Measurements from ENCODE around the gene MTNR1B. TPM values are rescaled to one million over a fixed set of nuclear protein-coding genes. Genes with fewer than 3 reads are reported as not detected.

The MTNR1B gene
- total RNA-seq, 2 experiments from 2014 or later = not detected

DNA sequence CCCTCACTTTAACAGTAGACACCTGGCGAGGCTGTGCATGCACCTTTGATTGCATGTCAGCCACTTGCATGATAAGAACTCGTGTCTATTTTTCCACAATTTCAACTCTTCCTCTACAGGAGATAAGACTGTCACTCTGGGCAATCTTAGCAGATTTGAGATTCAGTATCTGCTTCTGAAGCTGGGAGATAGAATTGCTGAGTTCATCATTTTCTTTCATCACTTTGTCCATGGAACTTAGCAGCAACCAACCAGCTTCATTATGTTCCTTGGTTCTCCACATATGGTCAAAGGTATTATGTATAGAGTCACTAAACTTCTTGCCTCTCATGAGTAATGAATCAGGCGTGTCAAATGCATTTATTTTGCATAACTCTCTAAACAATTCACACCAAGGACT is 17.1 kb downstream of the MTNR1B start:
- no peaks in the 10 kb centered on the region for H3K4me1 Mint-ChIP-seq
- POLR2A ChIA-PET = no interaction called here
- peaks cover 2% of the 10 kb centered on the region for H3K9me3 Mint-ChIP-seq
- CTCF ChIA-PET = no interaction called here
- no peak overlapping the region for H3K4me3 Mint-ChIP-seq
- H3K36me3 Mint-ChIP-seq (ENCODE audit: low read depth) = no peaks in the 10 kb centered on the region
- no peak overlapping the region for H3K27ac Mint-ChIP-seq
- DNase-seq = no peak
- H3K27me3 Mint-ChIP-seq = no peaks in the 10 kb centered on the region

DNA sequence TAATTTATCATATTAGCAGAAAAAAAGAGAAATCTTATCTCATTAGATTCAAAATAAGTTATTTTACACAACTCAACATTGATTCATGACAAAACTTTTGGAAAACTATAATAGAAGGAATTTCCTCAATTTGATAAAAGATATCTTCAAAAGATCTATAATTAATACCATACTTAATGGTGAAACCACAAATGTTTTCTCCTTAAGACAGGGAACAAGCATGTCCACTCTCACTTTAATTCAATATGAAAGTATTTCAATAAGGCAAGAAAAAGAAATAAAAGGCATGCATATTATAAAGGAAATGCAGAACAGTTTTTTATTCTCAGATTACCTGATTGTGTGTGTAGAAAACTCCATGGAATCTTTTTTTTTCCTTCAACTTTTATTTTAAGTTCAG is 23.6 kb downstream of the MTNR1B start:
- Mint-ChIP-seq H3K4me3 (no peak overlapping the region), H3K9me3 (no peaks in the 10 kb centered on the region), H3K27me3 (no peaks in the 10 kb centered on the region), H3K4me1 (no peaks in the 10 kb centered on the region), H3K36me3 (ENCODE audit: low read depth) (no peaks in the 10 kb centered on the region), H3K27ac (no peak overlapping the region)
- CTCF ChIA-PET = no interaction called here
- DNase-seq = no peak
- POLR2A ChIA-PET = no interaction called here

DNA sequence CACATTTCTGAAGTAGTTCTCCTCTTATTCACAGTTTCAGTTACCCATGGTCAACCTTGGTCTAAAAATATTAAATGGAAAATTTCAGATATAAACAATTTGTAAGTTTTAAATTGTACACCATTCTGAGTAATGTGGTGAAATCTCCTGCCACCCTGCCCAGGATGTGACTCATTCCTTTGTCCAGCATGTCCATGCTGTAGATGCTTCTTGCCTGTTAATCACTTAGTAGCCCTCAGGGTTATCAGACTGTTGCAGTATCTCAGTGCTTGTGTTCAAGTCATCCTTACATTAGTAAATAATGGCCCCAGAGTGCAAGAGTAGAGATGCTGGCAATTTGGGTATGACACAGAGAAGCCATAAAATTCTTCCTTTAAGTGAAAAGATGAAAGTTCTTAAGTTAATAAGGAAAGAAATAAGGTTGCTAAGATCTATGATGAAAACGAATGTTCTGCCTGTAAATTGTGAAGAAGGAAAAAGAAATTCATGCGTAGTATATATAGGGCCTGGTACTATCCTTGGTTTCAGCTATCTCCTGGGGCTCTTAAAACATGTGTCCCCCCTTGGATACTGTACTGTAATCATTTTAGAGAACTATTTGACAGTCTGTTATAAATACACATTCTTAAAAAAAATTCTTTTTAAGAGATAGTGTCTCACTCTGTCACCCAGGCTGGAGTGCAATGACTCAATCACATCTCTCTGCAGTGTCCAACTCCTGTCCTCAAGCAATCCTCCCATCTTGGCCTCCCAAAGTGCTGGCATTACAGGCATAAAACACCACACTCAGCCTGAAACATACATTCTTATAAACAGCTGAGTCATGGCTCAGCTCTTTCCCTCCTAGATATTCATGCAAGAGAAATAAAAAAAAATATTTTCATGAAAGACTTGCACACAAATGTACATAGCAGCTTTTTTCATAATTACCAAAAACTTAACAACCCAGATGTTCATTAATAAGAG is 31.3 kb downstream of the MTNR1B start:
- Mint-ChIP-seq H3K27ac (no peak overlapping the region), H3K9me3 (no peaks in the 10 kb centered on the region), H3K4me1 (no peaks in the 10 kb centered on the region), H3K4me3 (no peak overlapping the region), H3K27me3 (no peaks in the 10 kb centered on the region), H3K36me3 (ENCODE audit: low read depth) (no peaks in the 10 kb centered on the region)
- ChIA-PET POLR2A (no interaction called here), CTCF (no interaction called here)
- DNase-seq = no peak

DNA sequence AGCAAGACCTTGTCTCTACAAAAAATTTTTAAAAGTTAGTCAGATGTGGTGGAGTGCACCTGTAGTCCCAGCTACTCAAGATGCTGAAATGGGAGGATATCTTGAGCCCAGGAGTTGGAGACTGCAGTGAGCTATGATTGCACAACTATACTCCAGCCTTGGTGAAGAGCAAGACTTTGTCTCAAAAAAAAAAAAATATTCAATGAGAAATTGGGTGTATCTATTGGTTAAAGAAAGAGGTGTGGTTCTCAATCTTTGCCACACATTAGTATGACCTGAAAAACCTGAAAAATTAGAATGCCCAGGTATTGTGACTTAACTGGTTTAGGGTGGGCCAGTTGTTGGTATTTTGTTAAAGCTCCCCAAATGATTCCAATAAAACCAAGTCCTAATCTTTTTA is 32.4 kb downstream of the MTNR1B start:
- CTCF ChIA-PET = no interaction called here
- Mint-ChIP-seq H3K4me3 (no peak overlapping the region), H3K27ac (no peak overlapping the region), H3K9me3 (no peaks in the 10 kb centered on the region), H3K36me3 (ENCODE audit: low read depth) (no peaks in the 10 kb centered on the region), H3K27me3 (no peaks in the 10 kb centered on the region), H3K4me1 (no peaks in the 10 kb centered on the region)
- no peak for DNase-seq
- POLR2A ChIA-PET = no interaction called here

DNA sequence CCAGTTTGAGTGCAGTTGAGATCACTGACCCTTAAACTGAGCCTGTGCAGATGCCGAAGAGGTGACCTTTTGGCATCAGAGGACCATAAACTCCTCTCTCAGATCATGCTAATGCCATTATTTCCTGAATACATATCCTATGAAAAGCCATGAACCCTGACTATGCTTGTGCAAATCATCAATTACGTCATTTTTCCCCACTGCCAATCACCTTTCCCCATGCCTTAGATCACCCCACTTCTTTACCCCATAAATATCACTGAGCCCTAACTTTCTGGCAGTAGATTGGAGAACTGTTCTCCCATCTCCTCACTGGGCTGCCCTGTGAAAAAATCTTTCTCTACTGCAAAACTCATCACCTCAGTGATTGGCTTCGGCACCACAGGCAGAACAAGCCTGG is 32.9 kb downstream of the MTNR1B start:
- ChIA-PET CTCF (no interaction called here), POLR2A (no interaction called here)
- Mint-ChIP-seq H3K27ac (no peak overlapping the region), H3K9me3 (no peaks in the 10 kb centered on the region), H3K27me3 (no peaks in the 10 kb centered on the region), H3K4me1 (no peaks in the 10 kb centered on the region), H3K4me3 (no peak overlapping the region), H3K36me3 (ENCODE audit: low read depth) (no peaks in the 10 kb centered on the region)
- DNase-seq = no peak

DNA sequence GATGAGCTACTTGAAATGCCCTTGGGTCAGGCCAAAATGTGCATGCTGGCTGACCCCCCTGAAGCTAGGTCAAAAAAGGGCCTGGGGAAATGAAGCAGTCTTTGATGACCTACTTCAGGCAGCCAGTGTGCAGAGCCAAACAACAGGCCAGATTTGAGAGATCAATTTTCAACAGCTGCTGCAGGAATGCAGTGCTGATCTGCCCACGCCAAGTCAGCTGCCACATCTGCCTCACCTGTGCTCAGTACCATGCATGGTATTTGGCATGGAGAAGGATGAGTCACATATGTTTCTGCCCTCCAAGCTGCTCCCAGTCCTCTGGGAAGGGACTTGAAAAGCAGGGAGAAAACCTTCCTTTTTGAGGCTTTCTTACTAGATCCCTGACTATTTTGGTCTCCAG is 35.8 kb downstream of the MTNR1B start:
- no peak for DNase-seq
- Mint-ChIP-seq H3K36me3 (ENCODE audit: low read depth) (no peaks in the 10 kb centered on the region), H3K4me1 (no peaks in the 10 kb centered on the region), H3K27ac (no peak overlapping the region), H3K4me3 (no peak overlapping the region), H3K9me3 (no peaks in the 10 kb centered on the region), H3K27me3 (no peaks in the 10 kb centered on the region)
- ChIA-PET CTCF (no interaction called here), POLR2A (no interaction called here)

DNA sequence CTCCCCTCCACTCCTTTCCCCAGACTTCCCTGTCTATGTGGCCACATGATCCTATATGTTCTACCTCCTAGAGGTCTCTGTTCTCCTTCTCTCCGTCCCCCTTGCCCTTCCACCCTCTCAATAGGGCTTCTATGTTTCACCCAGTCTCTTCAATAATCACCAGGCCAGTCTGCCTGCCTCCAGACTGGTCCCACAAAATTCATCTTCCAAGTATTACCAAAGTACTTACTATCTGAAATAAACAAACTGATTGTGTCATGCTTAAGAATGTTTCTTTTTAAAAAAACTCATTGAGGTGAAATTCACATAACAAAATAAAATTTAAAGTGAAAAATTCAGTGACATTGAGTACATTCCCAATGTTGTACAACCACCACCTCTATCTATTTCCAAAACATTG is 44.2 kb downstream of the MTNR1B start:
- no peak overlapping the region for H3K27ac Mint-ChIP-seq
- H3K4me3 Mint-ChIP-seq = no peak overlapping the region
- ChIA-PET POLR2A (no interaction called here), CTCF (no interaction called here)
- DNase-seq = no peak
- no peaks in the 10 kb centered on the region for H3K27me3 Mint-ChIP-seq
- H3K36me3 Mint-ChIP-seq (ENCODE audit: low read depth) = no peaks in the 10 kb centered on the region
- H3K4me1 Mint-ChIP-seq = no peaks in the 10 kb centered on the region
- peaks cover 2% of the 10 kb centered on the region for H3K9me3 Mint-ChIP-seq

DNA sequence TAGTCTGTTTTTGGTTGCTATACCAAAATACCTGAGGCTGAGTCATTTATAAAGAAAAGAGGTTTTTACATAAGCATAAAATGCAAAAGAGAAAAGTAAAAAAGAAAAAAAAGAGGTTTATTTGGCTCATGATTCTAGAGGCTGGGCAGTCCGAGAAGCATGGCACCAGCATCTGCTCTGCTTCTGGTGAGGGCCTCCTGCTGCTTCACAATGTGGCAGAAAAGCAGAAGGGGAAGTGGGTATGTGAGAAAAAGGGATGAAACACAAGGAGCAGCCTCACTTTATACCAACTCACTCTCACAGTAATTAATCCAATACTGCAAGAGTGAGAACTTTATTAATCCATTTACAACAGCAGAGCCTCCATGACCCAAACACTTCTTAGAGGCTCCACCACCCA is 47.1 kb downstream of the MTNR1B start:
- H3K9me3 Mint-ChIP-seq = peaks cover 2% of the 10 kb centered on the region

DNA sequence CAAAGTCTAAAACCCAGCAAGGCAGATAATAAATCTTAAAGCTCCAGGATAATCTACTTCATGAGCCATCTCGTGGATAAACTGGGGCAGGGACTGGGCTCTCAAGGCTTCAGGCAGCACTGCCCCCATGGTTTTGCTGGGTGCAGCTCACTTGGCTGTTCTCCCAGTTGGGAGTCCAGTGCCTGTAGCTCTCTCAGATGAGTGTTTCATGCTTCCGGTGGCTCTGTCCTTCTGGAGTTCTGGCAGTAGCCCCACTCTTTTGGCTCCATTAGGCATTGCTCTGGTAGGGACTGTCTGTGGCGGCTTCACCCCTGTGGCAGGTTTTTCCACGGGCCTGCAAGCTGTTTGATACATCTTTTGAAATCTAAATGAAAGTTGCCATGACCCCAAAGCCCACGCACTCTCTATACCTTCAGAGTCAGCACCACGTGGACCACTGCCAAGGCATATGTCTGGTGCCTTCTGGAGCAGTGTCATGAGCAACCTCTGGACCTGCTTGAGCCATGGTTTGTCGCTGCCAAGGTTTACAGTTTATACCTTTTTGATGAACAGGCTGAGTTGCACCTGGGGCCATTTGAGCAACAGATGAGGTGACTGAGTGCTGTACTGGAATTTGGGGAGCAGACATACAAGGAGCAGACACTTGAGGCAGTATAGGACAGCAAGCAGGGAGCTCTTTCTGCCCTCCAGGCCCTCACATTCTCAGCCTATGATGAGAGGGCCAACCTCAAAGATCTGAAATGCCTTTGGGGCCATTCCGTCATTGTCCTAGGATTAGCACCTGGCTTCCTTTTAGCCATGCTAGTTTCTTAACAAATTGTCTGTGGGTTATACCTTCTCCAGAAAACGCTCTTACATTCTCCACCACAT is 48.6 kb downstream of the MTNR1B start:
- Mint-ChIP-seq H3K27me3 (peaks cover 4% of the 10 kb centered on the region), H3K36me3 (ENCODE audit: low read depth) (no peaks in the 10 kb centered on the region), H3K27ac (no peak overlapping the region), H3K4me3 (no peak overlapping the region), H3K4me1 (no peaks in the 10 kb centered on the region), H3K9me3 (peaks cover 2% of the 10 kb centered on the region)
- DNase-seq = no peak
- POLR2A ChIA-PET = no interaction called here
- CTCF ChIA-PET = no interaction called here

More for the DNA sequence above, 47.1 kb downstream of the MTNR1B start:
- no peaks in the 10 kb centered on the region for H3K36me3 Mint-ChIP-seq (ENCODE audit: low read depth)
- POLR2A ChIA-PET = no interaction called here
- H3K27ac Mint-ChIP-seq = no peak overlapping the region
- CTCF ChIA-PET = no interaction called here
- no peak for DNase-seq
- H3K4me3 Mint-ChIP-seq = no peak overlapping the region
- no peaks in the 10 kb centered on the region for H3K4me1 Mint-ChIP-seq
- peaks cover 3% of the 10 kb centered on the region for H3K27me3 Mint-ChIP-seq

DNA sequence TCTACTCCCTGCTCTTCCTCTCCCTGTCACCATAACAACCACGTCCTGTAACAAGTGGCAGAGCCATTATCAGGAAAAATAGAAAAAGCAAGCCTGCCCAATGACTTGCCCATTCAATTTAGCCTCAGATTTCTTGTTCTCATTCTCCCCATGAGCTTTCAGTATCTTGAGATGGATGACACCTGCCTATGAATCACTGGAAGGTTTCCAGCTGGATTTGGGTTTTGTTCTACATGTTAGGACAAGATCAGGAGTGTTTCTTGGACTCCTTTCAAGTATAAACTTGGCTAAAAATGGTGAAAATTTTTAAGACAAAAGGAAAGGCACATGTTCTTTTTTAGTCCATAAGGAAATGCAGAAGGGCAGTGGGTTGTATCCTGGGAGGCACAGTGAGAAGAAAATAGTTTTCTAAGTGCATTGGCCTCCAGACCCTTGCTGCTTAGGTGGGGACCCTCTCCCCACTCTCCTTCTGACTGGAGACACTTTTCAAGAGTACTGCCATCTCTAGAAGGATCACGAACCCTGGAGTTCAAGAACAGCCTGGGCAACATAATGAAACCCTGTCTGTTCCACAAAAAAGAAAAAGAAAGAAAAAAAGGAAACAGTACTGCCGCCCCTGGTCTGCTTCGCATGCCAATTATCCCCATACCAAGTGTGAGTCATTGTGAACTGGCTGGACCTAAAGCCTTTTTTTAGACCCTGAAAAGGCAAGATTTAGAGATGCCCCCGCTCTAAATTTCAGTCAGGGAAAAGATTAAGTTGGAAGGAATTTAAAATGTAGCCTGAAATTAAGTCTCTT is 51.0 kb downstream of the MTNR1B start:
- H3K27me3 Mint-ChIP-seq = peaks cover 4% of the 10 kb centered on the region
- CTCF ChIA-PET = no interaction called here
- H3K4me1 Mint-ChIP-seq = no peaks in the 10 kb centered on the region

DNA sequence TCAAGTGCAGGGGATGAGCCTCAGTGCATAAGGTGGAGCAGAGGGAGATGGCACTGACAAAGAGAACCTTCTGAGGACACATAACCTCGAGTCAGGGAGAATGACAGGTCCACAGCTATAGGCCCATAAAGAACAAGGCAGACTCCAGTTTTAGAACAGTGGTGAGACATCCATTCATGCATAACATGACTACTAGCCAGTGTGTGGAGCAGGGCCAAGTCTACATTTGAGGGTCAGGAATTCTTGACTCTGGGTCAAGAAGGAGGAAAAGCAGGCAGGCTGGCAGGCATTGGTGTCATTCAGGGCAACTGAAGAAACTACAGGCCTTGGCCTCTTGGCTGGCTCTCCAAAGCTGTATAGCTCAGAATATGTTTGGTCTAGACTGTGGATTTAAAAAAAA is 54.9 kb downstream of the MTNR1B start:
- no peaks in the 10 kb centered on the region for H3K4me1 Mint-ChIP-seq
- no peaks in the 10 kb centered on the region for H3K9me3 Mint-ChIP-seq
- POLR2A ChIA-PET = no interaction called here
- no peak overlapping the region for H3K4me3 Mint-ChIP-seq
- DNase-seq = no peak
- H3K27me3 Mint-ChIP-seq = peaks cover 4% of the 10 kb centered on the region
- CTCF ChIA-PET = no interaction called here
- no peaks in the 10 kb centered on the region for H3K36me3 Mint-ChIP-seq (ENCODE audit: low read depth)
- H3K27ac Mint-ChIP-seq = no peak overlapping the region

More for the DNA sequence above, 51.0 kb downstream of the MTNR1B start:
- H3K27ac Mint-ChIP-seq = no peak overlapping the region
- no peak for DNase-seq
- no peak overlapping the region for H3K4me3 Mint-ChIP-seq
- POLR2A ChIA-PET = no interaction called here
- no peaks in the 10 kb centered on the region for H3K36me3 Mint-ChIP-seq (ENCODE audit: low read depth)
- no peaks in the 10 kb centered on the region for H3K9me3 Mint-ChIP-seq

DNA sequence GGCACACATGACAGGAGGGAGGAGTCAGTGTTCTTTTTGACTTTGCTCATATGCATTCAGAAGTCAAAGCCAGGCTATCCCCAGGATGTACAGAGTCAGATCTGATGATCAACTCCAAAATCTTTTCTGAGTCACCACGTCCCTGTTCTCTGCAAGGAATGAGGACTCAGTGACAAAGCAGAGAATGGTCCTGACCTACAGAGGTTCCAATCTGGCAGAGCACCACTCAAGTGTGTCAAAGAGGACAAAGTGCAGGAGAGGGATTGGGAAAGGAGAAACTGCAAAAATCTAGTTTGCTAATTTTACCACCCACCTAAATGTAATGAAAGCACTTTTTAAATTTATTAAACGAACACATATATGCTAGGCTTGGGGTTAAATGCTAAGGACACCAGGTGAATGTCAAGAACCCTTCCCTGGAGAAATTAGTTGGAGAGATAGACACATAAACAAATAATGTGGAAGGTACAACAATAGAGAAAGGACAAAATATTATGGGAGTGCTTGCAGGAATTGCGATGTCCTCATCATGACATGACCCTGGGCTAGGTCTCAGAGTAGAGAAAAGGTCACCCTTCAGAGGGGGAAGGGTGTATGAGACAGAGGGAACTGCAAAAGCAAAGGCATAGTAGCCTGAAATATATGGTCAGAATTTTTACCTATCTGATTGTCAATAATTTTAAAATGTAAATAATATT is 56.3 kb downstream of the MTNR1B start:
- no peaks in the 10 kb centered on the region for H3K36me3 Mint-ChIP-seq (ENCODE audit: low read depth)
- ChIA-PET CTCF (no interaction called here), POLR2A (no interaction called here)
- no peaks in the 10 kb centered on the region for H3K4me1 Mint-ChIP-seq
- H3K4me3 Mint-ChIP-seq = no peak overlapping the region
- H3K9me3 Mint-ChIP-seq = no peaks in the 10 kb centered on the region
- no peak overlapping the region for H3K27ac Mint-ChIP-seq
- no peak for DNase-seq
- peaks cover 4% of the 10 kb centered on the region for H3K27me3 Mint-ChIP-seq

Measured in activated CD4-positive, alpha-beta memory T cell treated with anti-CD3 and anti-CD28 coated beads, Interleukin-2, amount 10 ng/mL, durations not matched to agents 7 days and 5 days (primary cell).